PC-9 (cell line): ENCODE results near the gene ACAD11. TPM values are rescaled to one million over a fixed set of nuclear protein-coding genes. Genes with fewer than 3 reads are reported as not detected.

Experiments used
- BruUV-seq: library from RNA; stranded (reverse); fragments of 400-500 nt; replicated peaks from 2 replicates; lab custom pipeline; 2021; lab: Mats Ljungman, UMichigan
- CTCF ChIA-PET: fragments of 300-600 bp; sonication (Branson Sonifier 250); formaldehyde crosslinking; loops from one replicate; lab custom pipeline; 2022; ENCODE audit warnings: antibody characterized with exemption; lab: Charles Lee
- POLR2A ChIA-PET: fragments of 300-600 bp; sonication (Branson Sonifier 250); formaldehyde crosslinking; loops from one replicate; lab custom pipeline; 2022; ENCODE audit warnings: antibody characterized with exemption; ENCODE audit not compliant: unreplicated experiment; lab: Charles Lee
- DNase-seq, 2 experiments: peaks; one replicate each; pipeline versions ENCODE4 v3.0.0 to v3.0.0-alpha.2; 2015 to 2022; ENCODE audit warnings: mixed read lengths in 1 of 2
- H2AFZ ChIP-seq: fragments of 200-600 bp; sonication (generic); 2 replicates; pipeline ENCODE4 v1.8.1; 2017; ENCODE audit warnings: antibody characterized with exemption
- H3F3A ChIP-seq: fragments of 200-600 bp; sonication (generic); 2 replicates; pipeline ENCODE4 v1.8.1; 2017; ENCODE audit warnings: antibody characterized with exemption, mild to moderate bottlenecking, low read depth; ENCODE audit not compliant: insufficient read depth
- H3K27ac ChIP-seq: fragments of 200-600 bp; sonication (generic); 2 replicates; pipeline ENCODE4 v1.6.1; 2016; ENCODE audit warnings: mixed run types
- H3K27me3 ChIP-seq: fragments of 200-600 bp; sonication (generic); 2 replicates; pipeline ENCODE4 v1.6.1; 2016; ENCODE audit warnings: low read depth, mixed run types; ENCODE audit not compliant: insufficient read depth
- H3K36me3 ChIP-seq: fragments of 200-600 bp; sonication (generic); 2 replicates; pipeline ENCODE4 v1.6.1; 2016; ENCODE audit warnings: low read depth, mixed run types
- H3K4me1 ChIP-seq: fragments of 200-600 bp; sonication (generic); replicated peaks from 2 replicates; pipeline ENCODE4 v1.6.1; 2016; ENCODE audit warnings: mixed run types; ENCODE audit not compliant: insufficient read depth
- H3K4me2 ChIP-seq: fragments of 200-600 bp; sonication (generic); 2 replicates; pipeline ENCODE4 v1.6.1; 2017; ENCODE audit warnings: mixed run types
- H3K4me3 ChIP-seq: fragments of 200-600 bp; sonication (generic); 2 replicates; pipeline ENCODE4 v1.6.1; 2016; ENCODE audit warnings: mixed run types
- H3K79me2 ChIP-seq: fragments of 200-600 bp; sonication (generic); 2 replicates; pipeline ENCODE4 v1.6.1; 2017; ENCODE audit warnings: low read depth, mixed run types
- H3K9me2 ChIP-seq: fragments of 200-600 bp; sonication (generic); 2 replicates; pipeline ENCODE4 v1.8.1; 2017; ENCODE audit warnings: mild to moderate bottlenecking; ENCODE audit not compliant: insufficient read depth
- H3K9me3 ChIP-seq: fragments of 200-600 bp; sonication (generic); 2 replicates; pipeline ENCODE4 v1.8.1; 2016; ENCODE audit warnings: low read depth; ENCODE audit not compliant: insufficient read depth
- H4K20me1 ChIP-seq: fragments of 200-600 bp; sonication (generic); 2 replicates; pipeline ENCODE4 v1.8.1; 2017; ENCODE audit not compliant: insufficient read depth
- CTCF ChIP-seq: fragments of 200-600 bp; sonication (generic); conservative IDR thresholded peaks from 2 replicates; pipeline ENCODE4 v1.6.1; 2017; ENCODE audit warnings: mixed run types, antibody characterized with exemption, mild to moderate bottlenecking, moderate library complexity
- EZH2 ChIP-seq: fragments of 200-600 bp; sonication (generic); IDR thresholded peaks from 2 replicates; pipeline ENCODE4 v1.8.0; 2017; ENCODE audit warnings: antibody characterized with exemption, low read depth
- intact Hi-C: fragments of 100-400 bp; cut with micrococcal nuclease; formaldehyde crosslinking; loops from one replicate; pipeline ENCODE4 v1.10.0; 2022; ENCODE audit not compliant: unreplicated experiment
- total RNA-seq: library from RNA; stranded (reverse); gene quantifications from 2 replicates; pipeline ENCODE4 v1.2.3, GENCODE V29; 2021

The ACAD11 gene
- total RNA-seq, 1 experiment from 2014 or later, result 13.2 TPM

GRCh38 chr3:132655471-132655870, 4.1 kb downstream of the ACAD11 start:
- Histone ChIP-seq H3F3A (peaks cover 10% of the 10 kb centered on the region; the same call in 1 of the 2 replicates), H3K4me2 (no peak overlapping the region), H2AFZ (no peak overlapping the region), H3K79me2 (peaks cover 8% of the 10 kb centered on the region), H3K27me3 (no peaks in the 10 kb centered on the region), H3K36me3 (no peaks in the 10 kb centered on the region), H3K27ac (no peak overlapping the region), H3K9me2 (no peaks in the 10 kb centered on the region), H4K20me1 (no peaks in the 10 kb centered on the region; the same call in 1 of the 2 replicates), H3K4me3 (no peak overlapping the region), H3K9me3 (no peaks in the 10 kb centered on the region), H3K4me1 (peaks cover 17% of the 10 kb centered on the region)
- CTCF ChIA-PET, result no interaction called here
- intact Hi-C loops, result no loop called here
- TF ChIP-seq EZH2 (no peak), CTCF (no peak)
- POLR2A ChIA-PET, result no interaction called here
- DNase-seq, result no peak
- BruUV-seq, result no TSS peak

GRCh38 chr3:132654721-132655120, 4.9 kb downstream of the ACAD11 start:
- no peak overlapping the region for H2AFZ ChIP-seq

GRCh38 chr3:132654190-132654589, 5.4 kb downstream of the ACAD11 start:
- peaks cover 17% of the 10 kb centered on the region for H3K4me1 ChIP-seq
- BruUV-seq, result no TSS peak
- H3K4me2 ChIP-seq, result no peak overlapping the region
- peaks cover 6% of the 10 kb centered on the region; the same call in 1 of the 2 replicates for H3F3A ChIP-seq
- H3K27ac ChIP-seq, result no peak overlapping the region
- no peak for DNase-seq
- H3K27me3 ChIP-seq, result no peaks in the 10 kb centered on the region
- no peaks in the 10 kb centered on the region for H3K9me2 ChIP-seq
- ChIA-PET POLR2A (no interaction called here), CTCF (no interaction called here)
- peaks cover 2% of the 10 kb centered on the region; the same call in 1 of the 2 replicates for H4K20me1 ChIP-seq
- H3K9me3 ChIP-seq, result no peaks in the 10 kb centered on the region
- TF ChIP-seq EZH2 (no peak), CTCF (no peak)
- H3K79me2 ChIP-seq, result peaks cover 6% of the 10 kb centered on the region; the same call in 1 of the 2 replicates
- H2AFZ ChIP-seq, result no peak overlapping the region
- intact Hi-C loops, result no loop called here
- H3K36me3 ChIP-seq, result no peaks in the 10 kb centered on the region
- H3K4me3 ChIP-seq, result no peak overlapping the region

More at GRCh38 chr3:132654721-132655120, 4.9 kb downstream of the ACAD11 start:
- Histone ChIP-seq H3K4me3 (no peak overlapping the region), H3K27ac (no peak overlapping the region), H3F3A (peaks cover 10% of the 10 kb centered on the region; the same call in 1 of the 2 replicates), H3K9me3 (no peaks in the 10 kb centered on the region), H3K36me3 (no peaks in the 10 kb centered on the region), H3K27me3 (no peaks in the 10 kb centered on the region), H3K4me1 (peaks cover 17% of the 10 kb centered on the region), H3K4me2 (no peak overlapping the region), H3K79me2 (peaks cover 6% of the 10 kb centered on the region; the same call in 1 of the 2 replicates), H4K20me1 (peaks cover 2% of the 10 kb centered on the region; the same call in 1 of the 2 replicates), H3K9me2 (no peaks in the 10 kb centered on the region)
- no peak for DNase-seq
- TF ChIP-seq CTCF, result no peak
- no peak for TF ChIP-seq EZH2
- ChIA-PET CTCF (no interaction called here), POLR2A (no interaction called here)
- intact Hi-C loops, result no loop called here
- BruUV-seq, result no TSS peak
